Loucy (cell line): Measurements from ENCODE around the gene BMAL1.
A peak's percentile ranks its signal among the peaks of the same experiment; 100 is the strongest.

Experiments used
- H2AFZ ChIP-seq: fragments of 200-600 bp; sonication (generic); 2 replicates; pipeline ENCODE4 v1.6.0; 2016; ENCODE audit warnings: antibody characterized with exemption, mild to moderate bottlenecking, low read length, moderate library complexity
- H3F3A ChIP-seq: fragments of 200-600 bp; 2 replicates; pipeline ENCODE4 v1.6.0; 2016; ENCODE audit warnings: antibody characterized with exemption, low read depth, mild to moderate bottlenecking
- H3K27me3 ChIP-seq: fragments of 200-600 bp; sonication (generic); 2 replicates; pipeline ENCODE4 v1.6.1; 2014; ENCODE audit warnings: low read length, mild to moderate bottlenecking; ENCODE audit not compliant: insufficient read depth, poor library complexity, severe bottlenecking
- H3K36me3 ChIP-seq: fragments of 200-600 bp; sonication (generic); 2 replicates; pipeline ENCODE4 v1.6.1; 2016; ENCODE audit warnings: low read length; ENCODE audit not compliant: insufficient read depth
- H3K4me1 ChIP-seq: fragments of 200-600 bp; sonication (generic); 2 replicates; pipeline ENCODE4 v1.5.1; 2014; ENCODE audit warnings: low read length, mild to moderate bottlenecking; ENCODE audit not compliant: insufficient read depth, poor library complexity, severe bottlenecking
- H3K4me2 ChIP-seq: fragments of 200-600 bp; sonication (generic); 2 replicates; pipeline ENCODE4 v1.6.0; 2014; ENCODE audit warnings: antibody characterized with exemption, low read length, low read depth, mild to moderate bottlenecking; ENCODE audit not compliant: poor library complexity, severe bottlenecking
- H3K4me3 ChIP-seq: fragments of 200-600 bp; sonication (generic); 2 replicates; pipeline ENCODE4 v1.5.1; 2014; ENCODE audit warnings: low read length, mild to moderate bottlenecking, mixed read lengths; ENCODE audit not compliant: poor library complexity, severe bottlenecking
- H3K79me2 ChIP-seq: fragments of 200-600 bp; sonication (generic); 2 replicates; pipeline ENCODE4 v1.6.1; 2014; ENCODE audit warnings: low read length; ENCODE audit not compliant: insufficient read depth
- H3K9ac ChIP-seq: fragments of 200-600 bp; sonication (generic); 2 replicates; pipeline ENCODE4 v1.6.0; 2014; ENCODE audit warnings: mild to moderate bottlenecking, low read depth, low read length, moderate library complexity; ENCODE audit not compliant: poor library complexity, severe bottlenecking
- H3K9me2 ChIP-seq: fragments of 200-600 bp; sonication (generic); replicated peaks from 2 replicates; pipeline ENCODE4 v1.6.1; 2016; ENCODE audit warnings: low read depth, low read length, mixed read lengths
- H3K9me3 ChIP-seq: fragments of 200-600 bp; sonication (generic); 2 replicates; pipeline ENCODE4 v1.6.1; 2014; ENCODE audit warnings: mild to moderate bottlenecking, antibody characterized with exemption, low read length, low read depth; ENCODE audit not compliant: insufficient read depth
- H4K20me1 ChIP-seq: fragments of 200-600 bp; sonication (generic); 2 replicates; pipeline ENCODE4 v1.6.0; 2014; ENCODE audit warnings: antibody characterized with exemption, low read length, mild to moderate bottlenecking; ENCODE audit not compliant: insufficient read depth, poor library complexity, severe bottlenecking
- EZH2phosphoT487 ChIP-seq: fragments of 200-600 bp; IDR thresholded peaks from 2 replicates; pipeline ENCODE4 v1.6.1; 2018; ENCODE audit warnings: antibody characterized with exemption, mild to moderate bottlenecking, moderate library complexity, borderline replicate concordance
- TF ChIP-seq, protein P1 (sequence below): fragments of 200-600 bp; sonication (generic); conservative IDR thresholded peaks from 2 replicates; pipeline ENCODE4 v1.5.1; 2014; ENCODE audit warnings: mild to moderate bottlenecking, antibody characterized with exemption, low read length

Gene BMAL1

DNA sequence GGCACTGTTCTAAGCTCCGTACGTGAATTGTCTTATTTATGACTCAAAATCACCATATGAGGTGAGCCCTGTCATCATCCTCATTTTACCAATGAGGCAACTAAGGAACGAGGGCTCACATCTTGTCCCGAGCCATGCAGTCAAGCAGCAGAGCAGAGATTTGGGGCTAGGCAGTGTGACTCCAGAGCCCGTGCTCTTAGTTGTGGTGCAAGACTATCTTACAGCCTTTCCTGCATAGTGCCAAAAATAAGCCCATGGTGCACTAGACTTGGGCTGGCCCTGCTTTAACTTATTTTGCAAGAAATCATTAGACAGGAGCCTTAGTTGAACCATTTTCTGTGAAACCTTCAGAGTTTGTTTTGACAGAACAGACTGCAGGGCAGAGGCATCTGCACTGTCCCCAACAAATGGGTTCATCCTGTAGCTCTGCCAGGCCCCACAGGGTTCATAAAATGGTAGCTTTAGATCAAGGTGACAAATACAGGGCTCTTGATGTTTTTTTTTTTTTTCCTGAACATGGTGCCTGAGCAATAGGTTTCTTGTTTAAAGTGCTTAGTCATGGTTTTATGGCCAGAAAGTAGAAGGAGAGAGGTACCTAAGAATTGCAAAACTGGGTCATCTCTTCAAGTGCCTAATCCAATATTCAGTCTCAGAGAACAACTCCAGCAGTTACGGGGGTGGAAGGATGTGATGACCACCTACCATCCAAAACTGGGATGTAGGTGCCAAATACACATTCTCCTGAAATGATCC lies 56.6 kb downstream of the BMAL1 start:
- Histone ChIP-seq H3K9me3 (no peaks in the 10 kb centered on the region), H3K79me2 (no peaks in the 10 kb centered on the region), H2AFZ (no peak overlapping the region), H3K4me2 (no peak overlapping the region), H3K27me3 (no peaks in the 10 kb centered on the region), H3K4me3 (no peak overlapping the region), H3K9ac (no peak overlapping the region), H3K4me1 (no peaks in the 10 kb centered on the region), H3K36me3 (no peaks in the 10 kb centered on the region), H4K20me1 (no peaks in the 10 kb centered on the region), H3K9me2 (no peaks in the 10 kb centered on the region), H3F3A (no peaks in the 10 kb centered on the region)
- TF ChIP-seq, protein P1, sequence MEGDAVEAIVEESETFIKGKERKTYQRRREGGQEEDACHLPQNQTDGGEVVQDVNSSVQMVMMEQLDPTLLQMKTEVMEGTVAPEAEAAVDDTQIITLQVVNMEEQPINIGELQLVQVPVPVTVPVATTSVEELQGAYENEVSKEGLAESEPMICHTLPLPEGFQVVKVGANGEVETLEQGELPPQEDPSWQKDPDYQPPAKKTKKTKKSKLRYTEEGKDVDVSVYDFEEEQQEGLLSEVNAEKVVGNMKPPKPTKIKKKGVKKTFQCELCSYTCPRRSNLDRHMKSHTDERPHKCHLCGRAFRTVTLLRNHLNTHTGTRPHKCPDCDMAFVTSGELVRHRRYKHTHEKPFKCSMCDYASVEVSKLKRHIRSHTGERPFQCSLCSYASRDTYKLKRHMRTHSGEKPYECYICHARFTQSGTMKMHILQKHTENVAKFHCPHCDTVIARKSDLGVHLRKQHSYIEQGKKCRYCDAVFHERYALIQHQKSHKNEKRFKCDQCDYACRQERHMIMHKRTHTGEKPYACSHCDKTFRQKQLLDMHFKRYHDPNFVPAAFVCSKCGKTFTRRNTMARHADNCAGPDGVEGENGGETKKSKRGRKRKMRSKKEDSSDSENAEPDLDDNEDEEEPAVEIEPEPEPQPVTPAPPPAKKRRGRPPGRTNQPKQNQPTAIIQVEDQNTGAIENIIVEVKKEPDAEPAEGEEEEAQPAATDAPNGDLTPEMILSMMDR: no peak
- TF ChIP-seq EZH2phosphoT487: no peak

DNA sequence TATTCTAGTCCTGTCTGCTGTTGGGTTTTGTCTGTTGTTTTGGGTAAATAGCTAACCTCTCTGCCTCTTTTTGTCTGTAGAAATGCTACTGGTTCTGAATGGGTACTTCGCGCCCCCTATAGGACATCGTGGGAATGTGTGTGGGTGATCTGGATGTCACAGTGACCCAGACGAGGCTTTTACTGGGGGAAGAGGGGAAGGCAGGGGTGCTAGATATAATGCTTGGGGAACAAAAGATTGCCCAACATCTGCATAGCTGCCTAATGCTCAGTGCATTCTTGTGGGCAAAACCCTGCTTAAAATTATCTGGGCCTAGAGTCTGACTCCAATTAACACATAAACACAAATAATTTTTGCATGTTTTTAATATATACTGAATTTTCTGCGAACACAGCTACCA lies 57.7 kb downstream of the BMAL1 start:
- no peaks in the 10 kb centered on the region for H3K9me2 ChIP-seq
- no peaks in the 10 kb centered on the region for H3K27me3 ChIP-seq
- no peaks in the 10 kb centered on the region for H3K79me2 ChIP-seq
- no peaks in the 10 kb centered on the region for H3K9me3 ChIP-seq
- H3K36me3 ChIP-seq: no peaks in the 10 kb centered on the region
- TF ChIP-seq EZH2phosphoT487: no peak
- TF ChIP-seq, protein P1: peak; percentile 93
- no peak overlapping the region for H3K9ac ChIP-seq
- H3K4me2 ChIP-seq: no peak overlapping the region
- no peak overlapping the region for H2AFZ ChIP-seq
- H4K20me1 ChIP-seq: no peaks in the 10 kb centered on the region
- H3K4me3 ChIP-seq: no peak overlapping the region
- no peaks in the 10 kb centered on the region for H3F3A ChIP-seq
- no peaks in the 10 kb centered on the region for H3K4me1 ChIP-seq

DNA sequence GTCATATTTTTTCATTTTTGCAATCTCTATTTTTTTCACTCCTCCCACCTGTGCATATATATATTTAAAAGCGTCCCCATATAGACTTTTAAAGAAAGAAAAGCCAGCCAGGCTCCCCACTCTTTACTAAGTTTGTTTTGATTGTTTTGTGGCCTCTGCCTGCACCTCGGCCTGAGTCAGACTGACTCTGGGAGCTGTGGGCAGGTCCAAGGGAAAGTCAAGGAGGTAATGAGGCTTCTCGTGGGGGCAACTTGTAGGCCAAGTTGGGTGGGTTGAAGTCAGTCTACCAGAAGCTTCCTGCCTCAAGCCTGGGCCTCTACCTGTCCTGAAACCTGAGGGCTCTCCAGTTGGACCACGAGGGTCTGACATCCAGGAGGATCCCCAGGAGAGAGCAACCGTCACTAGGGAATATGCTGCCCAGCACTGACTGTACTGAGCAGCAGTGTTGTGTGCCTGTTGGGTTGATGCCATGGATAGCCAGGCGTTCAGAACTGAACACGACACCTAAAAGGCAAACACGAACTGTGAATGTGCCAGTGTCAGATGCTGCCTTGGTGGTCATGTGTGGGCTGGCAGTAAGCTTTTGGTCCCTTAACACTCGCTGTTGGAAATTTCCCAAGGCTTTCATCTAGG lies 58.8 kb downstream of the BMAL1 start:
- Histone ChIP-seq H3K9me2 (no peaks in the 10 kb centered on the region), H3K9ac (no peak overlapping the region), H3F3A (no peaks in the 10 kb centered on the region), H3K4me2 (no peak overlapping the region), H3K9me3 (no peaks in the 10 kb centered on the region), H3K4me1 (no peaks in the 10 kb centered on the region), H2AFZ (no peak overlapping the region), H3K79me2 (no peaks in the 10 kb centered on the region), H3K36me3 (no peaks in the 10 kb centered on the region), H4K20me1 (no peaks in the 10 kb centered on the region), H3K27me3 (no peaks in the 10 kb centered on the region), H3K4me3 (no peak overlapping the region)
- TF ChIP-seq EZH2phosphoT487: no peak
- TF ChIP-seq, protein P1: no peak
